ENCODE results near the gene CTBP1. TPM values are rescaled to one million over a fixed set of nuclear protein-coding genes. Genes with fewer than 3 reads are reported as not detected.

CTBP1 gene
- total and polyA plus RNA-seq, 4 donors: 121 to 204 (median 138) TPM

DNA sequence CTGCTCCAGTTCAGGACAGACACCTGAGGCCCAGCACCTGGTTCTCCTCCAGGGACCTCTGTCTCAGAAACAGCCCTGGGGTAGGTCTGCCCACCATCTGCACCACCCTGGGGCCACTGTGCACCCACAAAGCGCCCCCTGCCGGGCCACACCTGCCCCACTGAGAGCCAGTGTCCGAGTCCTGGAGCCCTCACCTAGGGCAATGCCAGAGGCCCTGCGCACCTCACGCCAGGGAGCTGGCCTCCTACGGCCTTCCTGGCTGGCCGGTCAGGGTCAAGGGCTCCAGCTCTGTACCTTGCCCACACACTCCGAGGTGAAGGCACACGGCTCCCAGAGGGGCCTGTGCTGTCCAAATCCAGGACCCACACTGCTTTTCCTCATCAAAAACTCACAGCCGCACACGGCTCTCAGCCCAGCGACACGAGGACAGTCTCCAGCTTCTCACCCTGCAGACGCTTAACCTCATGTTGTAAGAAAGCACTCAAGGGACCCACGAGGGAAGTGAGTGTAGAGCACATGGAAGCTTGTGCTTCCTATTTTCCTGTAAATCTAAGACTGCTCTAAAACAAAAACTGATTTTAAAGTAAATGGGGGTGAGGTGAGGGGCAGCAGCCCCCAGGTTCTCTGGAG is 5.4 kb downstream of the CTBP1 start:
- DNase-seq (peak in 1 of 3 donors; percentile 8), ATAC-seq (ENCODE audit: insufficient read depth, low FRiP score) (no peak)
- no peak overlapping the region for H3K9ac ChIP-seq (ENCODE audit: insufficient read depth in 1 of 2, low read length in 2 of 2)
- TF ChIP-seq, protein P1, sequence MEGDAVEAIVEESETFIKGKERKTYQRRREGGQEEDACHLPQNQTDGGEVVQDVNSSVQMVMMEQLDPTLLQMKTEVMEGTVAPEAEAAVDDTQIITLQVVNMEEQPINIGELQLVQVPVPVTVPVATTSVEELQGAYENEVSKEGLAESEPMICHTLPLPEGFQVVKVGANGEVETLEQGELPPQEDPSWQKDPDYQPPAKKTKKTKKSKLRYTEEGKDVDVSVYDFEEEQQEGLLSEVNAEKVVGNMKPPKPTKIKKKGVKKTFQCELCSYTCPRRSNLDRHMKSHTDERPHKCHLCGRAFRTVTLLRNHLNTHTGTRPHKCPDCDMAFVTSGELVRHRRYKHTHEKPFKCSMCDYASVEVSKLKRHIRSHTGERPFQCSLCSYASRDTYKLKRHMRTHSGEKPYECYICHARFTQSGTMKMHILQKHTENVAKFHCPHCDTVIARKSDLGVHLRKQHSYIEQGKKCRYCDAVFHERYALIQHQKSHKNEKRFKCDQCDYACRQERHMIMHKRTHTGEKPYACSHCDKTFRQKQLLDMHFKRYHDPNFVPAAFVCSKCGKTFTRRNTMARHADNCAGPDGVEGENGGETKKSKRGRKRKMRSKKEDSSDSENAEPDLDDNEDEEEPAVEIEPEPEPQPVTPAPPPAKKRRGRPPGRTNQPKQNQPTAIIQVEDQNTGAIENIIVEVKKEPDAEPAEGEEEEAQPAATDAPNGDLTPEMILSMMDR (IDR thresholded peaks at IDR 0.05; ENCODE audit: control extremely low read depth, extremely low read depth): no peak
- no peak overlapping the region for H3K27ac ChIP-seq (ENCODE audit: low read depth in 1 of 2, low read length in 1 of 2)
- WGBS, 2 donors: 70 to 76% methylated on average over 15 of the region's 15 CpGs
- H3K9me3 ChIP-seq (ENCODE audit: control insufficient read depth in 4 of 4, insufficient read depth in 3 of 4, low read length in 3 of 4): no peaks in the 10 kb centered on the region
- peaks cover 14 to 42% (median 16%) of the 10 kb centered on the region in 5 donors for H3K4me1 ChIP-seq (ENCODE audit: control insufficient read depth in 5 of 5, insufficient read depth in 5 of 5, low read length in 5 of 5)
- H3K27me3 ChIP-seq (ENCODE audit: control insufficient read depth in 3 of 3, insufficient read depth in 3 of 3, low read length in 2 of 3): no peaks in the 10 kb centered on the region
- H3K4me3 ChIP-seq: no peak overlapping the region
- H3K36me3 ChIP-seq (ENCODE audit: control insufficient read depth in 4 of 4, insufficient read depth in 4 of 4, low read length in 4 of 4): peaks cover 0 to 35% (median 7%) of the 10 kb centered on the region in 4 donors

DNA sequence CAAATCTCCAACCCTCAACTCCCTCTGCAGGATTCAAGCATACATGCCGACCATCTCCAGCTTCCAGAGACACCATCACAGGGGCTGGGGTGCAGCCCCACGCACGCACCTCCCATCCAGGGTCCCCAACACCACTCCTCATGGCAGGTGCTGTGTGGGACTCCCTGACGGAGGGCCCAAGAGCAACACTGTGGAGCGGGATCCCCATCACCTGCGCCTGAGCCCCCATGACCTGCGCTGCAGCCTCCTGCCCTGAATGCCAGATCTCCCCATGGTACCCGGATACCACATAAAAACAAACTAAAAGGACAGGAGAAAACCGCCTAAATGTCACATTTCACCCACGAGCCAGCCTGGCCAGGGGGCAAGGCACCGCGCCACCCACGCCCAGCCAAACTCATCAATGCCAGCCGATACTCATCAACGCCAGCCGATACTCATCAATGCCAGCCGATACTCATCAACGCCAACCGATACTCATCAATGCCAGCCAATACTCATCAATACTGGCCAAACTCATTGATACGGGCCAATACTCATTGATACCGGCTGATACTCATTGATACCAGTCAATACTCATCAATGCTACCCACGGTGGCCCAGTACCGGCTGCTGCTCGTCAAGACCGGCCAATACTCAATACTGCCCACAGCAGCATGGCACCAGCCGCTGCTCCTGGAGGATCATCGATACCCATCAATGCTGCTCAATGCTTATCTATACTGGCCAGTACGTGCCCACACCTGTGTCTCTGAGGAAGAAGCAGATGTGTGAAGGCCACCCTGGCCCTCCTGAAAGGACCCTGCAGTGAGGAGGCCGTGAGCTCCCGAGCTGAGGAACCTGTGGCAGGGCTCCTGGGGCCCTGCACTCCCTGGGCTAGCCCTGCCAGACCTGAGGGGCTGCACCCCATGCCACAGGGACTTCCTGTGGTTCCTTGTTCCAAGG is 6.2 kb downstream of the CTBP1 start:
- no peak overlapping the region for H3K4me3 ChIP-seq
- 93 to 94% methylated on average over 30 of the region's 30 CpGs for WGBS, 2 donors
- no peaks in the 10 kb centered on the region for H3K9me3 ChIP-seq (ENCODE audit: control insufficient read depth in 4 of 4, insufficient read depth in 3 of 4, low read length in 3 of 4)
- no peak for ATAC-seq (ENCODE audit: insufficient read depth, low FRiP score)
- TF ChIP-seq, protein P1 (IDR thresholded peaks at IDR 0.05; ENCODE audit: control extremely low read depth, extremely low read depth): no peak
- peaks cover 14 to 42% (median 16%) of the 10 kb centered on the region in 5 donors for H3K4me1 ChIP-seq (ENCODE audit: control insufficient read depth in 5 of 5, insufficient read depth in 5 of 5, low read length in 5 of 5)
- no peaks in the 10 kb centered on the region for H3K27me3 ChIP-seq (ENCODE audit: control insufficient read depth in 3 of 3, insufficient read depth in 3 of 3, low read length in 2 of 3)
- H3K27ac ChIP-seq (ENCODE audit: low read depth in 1 of 2, low read length in 1 of 2): no peak overlapping the region
- no peak overlapping the region for H3K9ac ChIP-seq (ENCODE audit: insufficient read depth in 1 of 2, low read length in 2 of 2)
- peaks cover 0 to 42% (median 10%) of the 10 kb centered on the region in 4 donors for H3K36me3 ChIP-seq (ENCODE audit: control insufficient read depth in 4 of 4, insufficient read depth in 4 of 4, low read length in 4 of 4)
- DNase-seq: peak in 1 of 3 donors; percentile 2

- Histone ChIP-seq H3K36me3 (ENCODE audit: control insufficient read depth in 4 of 4, insufficient read depth in 4 of 4, low read length in 4 of 4) (peaks cover 0 to 49% (median 12%) of the 10 kb centered on the region in 4 donors), H3K9me3 (ENCODE audit: control insufficient read depth in 4 of 4, insufficient read depth in 3 of 4, low read length in 3 of 4) (no peaks in the 10 kb centered on the region), H3K27me3 (ENCODE audit: control insufficient read depth in 3 of 3, insufficient read depth in 3 of 3, low read length in 2 of 3) (no peaks in the 10 kb centered on the region), H3K27ac (ENCODE audit: low read depth in 1 of 2, low read length in 1 of 2) (no peak overlapping the region), H3K9ac (ENCODE audit: insufficient read depth in 1 of 2, low read length in 2 of 2) (no peak overlapping the region), H3K4me3 (no peak overlapping the region), H3K4me1 (ENCODE audit: control insufficient read depth in 5 of 5, insufficient read depth in 5 of 5, low read length in 5 of 5) (peaks cover 11 to 41% (median 12%) of the 10 kb centered on the region in 5 donors)
- WGBS, 2 donors: 82% methylated on average over 24 of the region's 24 CpGs
- ATAC-seq (ENCODE audit: insufficient read depth, low FRiP score) (no peak), DNase-seq (peak in 1 of 3 donors; percentile 6)
- TF ChIP-seq, protein P1 (IDR thresholded peaks at IDR 0.05; ENCODE audit: control extremely low read depth, extremely low read depth): no peak
These were observed 6.9 kb downstream of the CTBP1 start for GRCh38 chr4:1241936-1242505.
